K562 (cell line): ENCODE measurements around the gene TOR1AIP2. TPM values are rescaled to one million over a fixed set of nuclear protein-coding genes. Genes with fewer than 3 reads are reported as not detected.

Source experiments
- ATAC-seq: fragments of 200-7000 bp; cut with Tn5 transposase; 3 replicates; pipeline ENCODE4 v1.9.1; 2020; ENCODE audit warnings: moderate library complexity
- BruUV-seq: library from RNA; stranded (reverse); fragments of 400-500 nt; replicated peaks from 2 replicates; lab custom pipeline; 2021; lab: Mats Ljungman, UMichigan
- CTCF ChIA-PET: fragments of 300-600 bp; formaldehyde crosslinking; extraction: SDS; loops from one replicate; lab custom pipeline; 2021; ENCODE audit warnings: low intra/inter-chr PET ratio; lab: Yijun Ruan, JAX
- POLR2A ChIA-PET: fragments of 300-600, 350-650 bp; sonication (Branson Sonifier 250); formaldehyde crosslinking; extraction: SDS; loops from one replicate; lab custom pipeline; 2021; ENCODE audit warnings: antibody characterized with exemption, inconsistent platforms; lab: Yijun Ruan, JAX
- DNase-seq, 4 experiments: peaks; one replicate each; pipeline versions ENCODE4 v3.0.0 to v3.0.0-alpha.2; 2011 to 2018; ENCODE audit warnings: low spot score in 3 of 4, mixed read lengths in 3 of 4; ENCODE audit errors: extremely low read depth in 1 of 4
- FAIRE-seq: peaks from 2 replicates; lab custom pipeline; 2011; peaks lifted over from hg19 to GRCh38; lab: Jason Lieb, UNC
- H2AFZ ChIP-seq: 2 replicates; pipeline ENCODE4 v1.6.0; 2011; ENCODE audit warnings: low read depth, low read length, control low read depth, inconsistent platforms
- H3K27ac ChIP-seq: fragments of 200-600 bp; 3 replicates; pipeline ENCODE4 v1.8.0; 2011; ENCODE audit warnings: low read depth, mild to moderate bottlenecking, control low read depth, inconsistent platforms, low read length, moderate library complexity, mixed read lengths; ENCODE audit errors: extremely low read depth
- H3K27me3 ChIP-seq, 2 experiments: fragments of 300-600 bp in 1 of 2; 2 replicates in 1 of 2; 3 replicates in 1 of 2; pipeline versions ENCODE4 v1.6.0 to v1.8.0; 2011; ENCODE audit warnings: inconsistent platforms in 2 of 2, low read length in 2 of 2, mild to moderate bottlenecking in 1 of 2, mixed read lengths in 1 of 2, moderate library complexity in 1 of 2; ENCODE audit not compliant: control insufficient read depth in 2 of 2, insufficient read depth in 2 of 2
- H3K36me3 ChIP-seq: fragments of 300-600 bp; 3 replicates; pipeline ENCODE4 v1.8.0; 2011; ENCODE audit warnings: mild to moderate bottlenecking, low read length, inconsistent platforms; ENCODE audit not compliant: control insufficient read depth, insufficient read depth
- H3K4me1 ChIP-seq, 2 experiments: fragments of 200-600 bp in 1 of 2; replicated peaks in 1 of 2; 2 replicates in 1 of 2; 3 replicates in 1 of 2; pipeline versions ENCODE4 v1.5.1 to v1.8.0; 2011; ENCODE audit warnings: inconsistent platforms in 2 of 2, low read length in 2 of 2, mild to moderate bottlenecking in 1 of 2, mixed read lengths in 1 of 2, moderate library complexity in 1 of 2; ENCODE audit not compliant: control insufficient read depth in 2 of 2, insufficient read depth in 2 of 2
- H3K4me2 ChIP-seq: 2 replicates; pipeline ENCODE4 v1.6.1; 2011; ENCODE audit warnings: low read length, control low read depth, inconsistent platforms, mixed read lengths; ENCODE audit not compliant: insufficient read depth
- H3K4me3 ChIP-seq: fragments of 200-600 bp; sonication (generic), shearing (Covaris generic); 2 replicates; pipeline ENCODE4 v1.5.1; 2016; ENCODE audit warnings: control low read depth, inconsistent platforms
- H3K79me2 ChIP-seq: fragments of 200-600 bp; 3 replicates; pipeline ENCODE4 v1.8.0; 2011; ENCODE audit warnings: low read length, inconsistent platforms; ENCODE audit not compliant: control insufficient read depth, insufficient read depth
- H3K9ac ChIP-seq, 2 experiments: 2 replicates each; pipeline versions ENCODE4 v1.6.0 to v1.6.1; 2011; ENCODE audit warnings: low read depth in 2 of 2, low read length in 2 of 2, control low read depth in 1 of 2, inconsistent platforms in 1 of 2, mild to moderate bottlenecking in 1 of 2, mixed read lengths in 1 of 2; ENCODE audit not compliant: insufficient read depth in 1 of 2
- H3K9me1 ChIP-seq: one replicate; pipeline ENCODE4 v1.6.0; 2011; ENCODE audit warnings: inconsistent platforms, mild to moderate bottlenecking, low read length, moderate library complexity; ENCODE audit not compliant: control insufficient read depth, insufficient read depth
- H3K9me3 ChIP-seq: replicated peaks from 2 replicates; pipeline ENCODE4 v1.5.1; 2011; ENCODE audit warnings: low read depth, low read length, inconsistent platforms; ENCODE audit not compliant: control insufficient read depth, insufficient read depth
- H4K20me1 ChIP-seq: replicated peaks from 2 replicates; pipeline ENCODE4 v1.6.1; 2011; ENCODE audit warnings: low read length, inconsistent platforms, mixed read lengths; ENCODE audit not compliant: control insufficient read depth, insufficient read depth
- MTA3 ChIP-seq: fragments of 450-650 bp; formaldehyde crosslinking; IDR thresholded peaks from 2 replicates; pipeline ENCODE4 v1.6.1; 2017; ENCODE audit warnings: mild to moderate bottlenecking, borderline replicate concordance
- MYNN ChIP-seq, 2 experiments: sonication (generic); formaldehyde crosslinking in 1 of 2; IDR thresholded peaks; 2 replicates each; pipeline versions ENCODE4 v1.5.0 to v1.6.1; 2016 to 2020; ENCODE audit warnings: antibody characterized with exemption in 1 of 2, missing genetic modification reagents in 1 of 2
- PHF8 ChIP-seq: fragments of 200-600 bp; sonication (generic); IDR thresholded peaks from 2 replicates; pipeline ENCODE4 v1.6.1; 2012; ENCODE audit warnings: mixed run types, mild to moderate bottlenecking, inconsistent platforms, low read length, moderate library complexity, borderline replicate concordance
- ZNF431 ChIP-seq: sonication (generic); formaldehyde crosslinking; IDR thresholded peaks from 2 replicates; pipeline ENCODE4 v1.8.0; 2022; ENCODE audit warnings: mild to moderate bottlenecking, missing genetic modification reagents
- ZNF583 ChIP-seq: fragments of 250-450 bp; sonication (Bioruptor Pico); IDR thresholded peaks from 2 replicates; pipeline ENCODE4 v1.4.0; 2020
- WGBS: fragments of 100-300 bp; shearing (Covaris generic); methylation state at CpG from one replicate; pipeline ENCODE4 v1.1.6; 2016; ENCODE audit warnings: low coverage, mixed read lengths; ENCODE audit not compliant: insufficient coverage; ENCODE audit errors: missing lambda C conversion rate; 5-methylcytosine and 5-hydroxymethylcytosine counted together
- in situ Hi-C: fragments of 300-500 bp; cut with MboI; formaldehyde crosslinking; loops from 4 replicates; pipeline ENCODE4 v1.15.0; 2018; ENCODE audit warnings: inconsistent platforms, mixed read lengths
- intact Hi-C: fragments of 100-400 bp; cut with micrococcal nuclease; formaldehyde crosslinking; loops from 2 replicates; pipeline ENCODE4 v1.14.2; 2022
- polyA plus RNA-seq, 8 experiments: library from polyadenylated mRNA; depleted of rRNA in 4 of 8; stranded (reverse) in 5 of 8; unstranded in 3 of 8; fragments of >200 nt; fragmentation: Nextera tagmentation in 2 of 8; fragmentation: Illumina TruSeq in 1 of 8; extraction: Ambion mirVana in 2 of 8; extraction: Trizol in 1 of 8; gene quantifications; 2 replicates each; pipeline versions ENCODE4 v1.2.1 to v1.2.3, GENCODE V29; 2011 to 2014; ENCODE audit warnings: inconsistent platforms in 1 of 8, missing spikeins in 1 of 8
- total RNA-seq, 7 experiments: library from RNA; depleted of rRNA in 6 of 7; stranded (reverse); fragments of >200 nt in 6 of 7; fragmentation: Illumina TruSeq in 2 of 7; extraction: Trizol in 2 of 7; gene quantifications; 2 replicates each; pipeline versions ENCODE4 v1.2.1 to v1.2.3, GENCODE V29; 2011 to 2021; ENCODE audit warnings: low replicate concordance in 1 of 7
- TF ChIP-seq, protein P1 (sequence below): fragments of 450-650 bp; IDR thresholded peaks from 2 replicates; pipeline ENCODE4 v1.6.1; 2017; ENCODE audit warnings: mild to moderate bottlenecking, moderate library complexity

Gene TOR1AIP2
- total and polyA plus RNA-seq, 9 of the 15 experiments (the other 6 are each of a cell fraction or from before 2014, with no cell fraction given): 16.7 to 122 (median 41.4) TPM

DNA sequence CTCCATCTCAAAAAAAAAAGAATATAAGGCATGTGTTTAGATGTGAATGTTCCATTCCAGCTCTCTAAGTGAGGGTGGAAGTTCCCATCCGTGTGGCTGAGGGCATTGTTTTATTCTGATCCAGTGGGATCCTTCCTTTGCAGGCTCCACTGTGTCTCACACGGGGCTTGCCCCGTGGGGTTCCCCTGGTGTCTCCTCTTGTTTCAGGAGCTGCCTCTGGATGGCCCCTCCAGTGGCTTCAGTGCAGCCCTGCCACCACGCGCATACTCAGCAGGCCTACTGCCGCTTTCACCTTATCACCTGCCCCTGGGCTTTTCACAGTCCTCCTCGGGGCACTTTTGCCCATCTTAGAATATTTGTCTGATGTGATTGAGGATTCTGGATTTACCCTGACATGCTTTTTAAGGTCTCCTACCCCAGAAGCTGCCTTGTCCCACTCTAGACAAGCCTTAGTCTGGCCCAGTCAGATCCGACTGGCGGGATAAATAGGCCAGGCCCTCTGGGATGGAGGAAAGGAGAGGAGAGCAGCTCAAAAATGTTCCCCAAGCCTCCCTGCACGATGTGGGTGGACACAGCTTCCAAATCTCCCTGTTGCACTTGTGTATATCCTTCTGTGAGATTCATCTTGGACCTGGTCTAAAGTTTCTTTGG, 79.3 kb downstream of the TOR1AIP2 start:
- no peaks in the 10 kb centered on the region for H3K9me3 ChIP-seq
- H3K27me3 ChIP-seq: peaks cover 37 to 68% of the 10 kb centered on the region in 2 experiments; a peak in 4 of 5 replicates
- intact Hi-C loops (no loop called here), in situ Hi-C loops (no loop called here)
- POLR2A ChIA-PET: interaction anchor here (1.5 to 1.7 kb wide), 2 partner anchors 7 to 10 kb away, joined by 5 to 6 read pairs; no protein-coding TSS in a partner anchor
- DNase-seq: no peak
- under 1% methylated on average over 10 of the region's 10 CpGs for WGBS
- no peak overlapping the region for H3K9ac ChIP-seq
- no TSS peak for BruUV-seq
- TF ChIP-seq, protein P1, sequence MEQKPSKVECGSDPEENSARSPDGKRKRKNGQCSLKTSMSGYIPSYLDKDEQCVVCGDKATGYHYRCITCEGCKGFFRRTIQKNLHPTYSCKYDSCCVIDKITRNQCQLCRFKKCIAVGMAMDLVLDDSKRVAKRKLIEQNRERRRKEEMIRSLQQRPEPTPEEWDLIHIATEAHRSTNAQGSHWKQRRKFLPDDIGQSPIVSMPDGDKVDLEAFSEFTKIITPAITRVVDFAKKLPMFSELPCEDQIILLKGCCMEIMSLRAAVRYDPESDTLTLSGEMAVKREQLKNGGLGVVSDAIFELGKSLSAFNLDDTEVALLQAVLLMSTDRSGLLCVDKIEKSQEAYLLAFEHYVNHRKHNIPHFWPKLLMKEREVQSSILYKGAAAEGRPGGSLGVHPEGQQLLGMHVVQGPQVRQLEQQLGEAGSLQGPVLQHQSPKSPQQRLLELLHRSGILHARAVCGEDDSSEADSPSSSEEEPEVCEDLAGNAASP: no peak
- TF ChIP-seq ZNF583 (CRISPR knock-in tag) (no peak), MYNN (IDR thresholded peaks at IDR 0.05) (no peak), MYNN (CRISPR knock-in tag; IDR thresholded peaks at IDR 0.05) (no peak), PHF8 (no peak), ZNF431 (CRISPR knock-in tag) (no peak), MTA3 (no peak)
- TF ChIP-seq, all 486 proteins: peak for 0
- no peak overlapping the region for H3K4me2 ChIP-seq
- no peaks in the 10 kb centered on the region for H3K79me2 ChIP-seq
- H3K27ac ChIP-seq: no peak overlapping the region
- no peak overlapping the region for H2AFZ ChIP-seq
- H3K4me1 ChIP-seq: no peaks in the 10 kb centered on the region
- H3K9me1 ChIP-seq: no peaks in the 10 kb centered on the region
- ATAC-seq: no peak
- H3K36me3 ChIP-seq: no peaks in the 10 kb centered on the region
- no peak for FAIRE-seq
- CTCF ChIA-PET: no interaction called here
- H3K4me3 ChIP-seq: no peak overlapping the region
- H4K20me1 ChIP-seq: no peaks in the 10 kb centered on the region; the same call in 1 of the 2 replicates
